Activated CD4-positive, alpha-beta T cell treated with anti-CD3 and anti-CD28 coated beads, Interleukin-2, amount 50 U/mL, for 1 hour (primary cell): ENCODE results near the gene ABCA6.

Experiments used
- DNase-seq: peaks from one replicate; pipeline ENCODE4 v3.0.0-alpha.2; 2020

Gene ABCA6

GRCh38 chr17:69046121-69046807, 95.4 kb downstream of the ABCA6 start:
- no peak for DNase-seq

GRCh38 chr17:69045646-69046045, 96.0 kb downstream of the ABCA6 start:
- no peak for DNase-seq

- DNase-seq: no peak
Observed at GRCh38 chr17:69044371-69044770, 97.3 kb downstream of the ABCA6 start.

- DNase-seq: no peak
Observed at GRCh38 chr17:69043098-69043734, 98.5 kb downstream of the ABCA6 start.

GRCh38 chr17:69042308-69042707, 99.4 kb downstream of the ABCA6 start:
- DNase-seq: no peak

GRCh38 chr17:69031839-69032238, 109.9 kb downstream of the ABCA6 start:
- no peak for DNase-seq

- no peak for DNase-seq
Observed at GRCh38 chr17:69030169-69030568, 111.5 kb downstream of the ABCA6 start.
